ENCODE data around the gene ARHGAP45. TPM values are rescaled to one million over a fixed set of nuclear protein-coding genes. Genes with fewer than 3 reads are reported as not detected.

The ARHGAP45 gene
- total RNA-seq, 1 donor from 2014 or later = 312 TPM

- Mint-ChIP-seq H3K36me3 (ENCODE audit: low read depth) (peaks cover 19% of the 10 kb centered on the region), H3K4me3 (peak within 1 kb of the TSS; percentile 90), H3K27ac (peak within 1 kb of the TSS; percentile 84), H3K4me1 (peaks cover 45% of the 10 kb centered on the region), H3K9me3 (no peaks in the 10 kb centered on the region), H3K27me3 (no peaks in the 10 kb centered on the region)
- POLR2A ChIA-PET = interaction anchor here (0.6 to 2.9 kb wide), 13 partner anchors 9 to 342 kb away, joined by 3 to 48 read pairs (median 4); partner anchors contain the start of genes ABCA7, ARHGAP45, CIRBP and GPX4
- ATAC-seq (ENCODE audit: low read depth) (peak; percentile 98), DNase-seq (peak; percentile 98)
- intact Hi-C loops (cut with micrococcal nuclease) = loop anchor here (1.0 to 2.0 kb wide), 3 partner anchors 8 to 146 kb away; partner anchors contain the start of genes ATP5F1D and GPX4
- no peak for TF ChIP-seq CTCF (IDR thresholded peaks at IDR 0.05)
- CTCF ChIA-PET = interaction anchor here (0.7 kb wide), 1 partner anchor 30 kb away, joined by 5 read pairs; no protein-coding TSS in a partner anchor
These were observed 28.2 kb downstream of the ARHGAP45 start, which contains the start of gene POLR2E for GRCh38 chr19:1094978-1095701. Gene POLR2E (minus strand): TSS chr19:1095375. CDS start chr19:1095315, 60 bp downstream.

- peaks cover 12% of the 10 kb centered on the region for H3K36me3 Mint-ChIP-seq (ENCODE audit: low read depth)
- H3K4me1 Mint-ChIP-seq = peaks cover 64% of the 10 kb centered on the region
- intact Hi-C loops (cut with micrococcal nuclease) = no loop called here
- no peak for ATAC-seq (ENCODE audit: low read depth)
- no peaks in the 10 kb centered on the region for H3K27me3 Mint-ChIP-seq
- no peak overlapping the region for H3K27ac Mint-ChIP-seq
- no peak for TF ChIP-seq CTCF (IDR thresholded peaks at IDR 0.05)
- H3K4me3 Mint-ChIP-seq = no peak overlapping the region
- CTCF ChIA-PET = no interaction called here
- POLR2A ChIA-PET = interaction anchor here (1.0 to 1.4 kb wide), 4 partner anchors 16 to 33 kb away, joined by 3 to 5 read pairs (median 4); partner anchors contain the start of gene ARHGAP45
- H3K9me3 Mint-ChIP-seq = no peaks in the 10 kb centered on the region
- no peak for DNase-seq
These were observed 30.8 kb downstream of the ARHGAP45 start for GRCh38 chr19:1097810-1098176.

- no peak overlapping the region for H3K4me3 Mint-ChIP-seq
- POLR2A ChIA-PET = interaction anchor here (0.7 to 1.3 kb wide), 4 partner anchors 15 to 34 kb away, joined by 3 to 4 read pairs (median 3); no protein-coding TSS in a partner anchor
- H3K27ac Mint-ChIP-seq = no peak overlapping the region
These were observed 31.4 kb downstream of the ARHGAP45 start for GRCh38 chr19:1098177-1099051.

GRCh38 chr19:1101337-1101698, 34.4 kb downstream of the ARHGAP45 start:
- TF ChIP-seq CTCF (IDR thresholded peaks at IDR 0.05) = no peak
- DNase-seq = no peak
- peak overlapping the region; percentile 32 for H3K4me3 Mint-ChIP-seq
- POLR2A ChIA-PET = interaction anchor here (0.5 to 1.7 kb wide), 14 partner anchors 8 to 193 kb away, joined by 3 to 8 read pairs (median 4); partner anchors contain the start of genes ABCA7, ARHGAP45, CIRBP and CNN2
- no peaks in the 10 kb centered on the region for H3K27me3 Mint-ChIP-seq
- peaks cover 49% of the 10 kb centered on the region for H3K4me1 Mint-ChIP-seq
- CTCF ChIA-PET = interaction anchor here (1.6 kb wide), 1 partner anchor 72 kb away, joined by 3 read pairs; no protein-coding TSS in a partner anchor
- peak overlapping the region; percentile 24 for H3K27ac Mint-ChIP-seq
- no peak for ATAC-seq (ENCODE audit: low read depth)
- intact Hi-C loops (cut with micrococcal nuclease) = loop anchor here (5.0 to 10.0 kb wide), 2 partner anchors 71 to 177 kb away; partner anchors contain the start of genes ARID3A and SBNO2
- H3K9me3 Mint-ChIP-seq = no peaks in the 10 kb centered on the region
- H3K36me3 Mint-ChIP-seq (ENCODE audit: low read depth) = peaks cover 2% of the 10 kb centered on the region

More at GRCh38 chr19:1098177-1099051, 31.4 kb downstream of the ARHGAP45 start:
- DNase-seq = no peak
- intact Hi-C loops (cut with micrococcal nuclease) = no loop called here
- ATAC-seq (ENCODE audit: low read depth) = no peak
- Mint-ChIP-seq H3K27me3 (no peaks in the 10 kb centered on the region), H3K9me3 (no peaks in the 10 kb centered on the region), H3K36me3 (ENCODE audit: low read depth) (peaks cover 8% of the 10 kb centered on the region), H3K4me1 (peaks cover 64% of the 10 kb centered on the region)
- no peak for TF ChIP-seq CTCF (IDR thresholded peaks at IDR 0.05)
- CTCF ChIA-PET = no interaction called here

Data from activated B cell treated with CpG ODN at 0.5 μM for 24 hours (primary cell).